A673 (cell line): ENCODE data around the gene DDR1. TPM values are rescaled to one million over a fixed set of nuclear protein-coding genes. Genes with fewer than 3 reads are reported as not detected.
"Not testable (repeated sequence)": the region's sequence is repeated elsewhere in the genome, so short reads cannot be mapped to it uniquely, and the experiment has no call there.

Source experiments
- BruUV-seq: library from RNA; stranded (reverse); fragments of 400-500 nt; replicated peaks from 2 replicates; lab custom pipeline; 2021; lab: Mats Ljungman, UMichigan
- CTCF ChIA-PET: fragments of 300-600 bp; sonication (Branson Sonifier 250); formaldehyde crosslinking; loops from one replicate; lab custom pipeline; 2022; ENCODE audit warnings: antibody characterized with exemption; lab: Charles Lee
- POLR2A ChIA-PET: fragments of 300-600 bp; sonication (Branson Sonifier 250); formaldehyde crosslinking; loops from one replicate; lab custom pipeline; 2022; ENCODE audit warnings: antibody characterized with exemption; ENCODE audit not compliant: low non-redundant PET; lab: Charles Lee
- DNase-seq: peaks from one replicate; pipeline ENCODE4 v3.0.0-alpha.2; 2015; ENCODE audit warnings: low spot score
- H3K27ac ChIP-seq: fragments of 200-600 bp; sonication (generic); 2 replicates; pipeline ENCODE4 v1.5.1; 2016; ENCODE audit warnings: mixed run types, low read depth, mild to moderate bottlenecking, mixed read lengths, antibody characterized with exemption, low read length; ENCODE audit not compliant: poor library complexity, severe bottlenecking
- H3K27me3 ChIP-seq: fragments of 200-600 bp; sonication (generic); replicated peaks from 2 replicates; pipeline ENCODE4 v1.6.1; 2017; ENCODE audit warnings: mixed run types, low read depth, mild to moderate bottlenecking, mixed read lengths, antibody characterized with exemption, low read length; ENCODE audit not compliant: insufficient read depth, poor library complexity
- H3K36me3 ChIP-seq: fragments of 200-600 bp; sonication (generic); 2 replicates; pipeline ENCODE4 v1.6.1; 2016; ENCODE audit warnings: mixed run types, mild to moderate bottlenecking, mixed read lengths, antibody characterized with exemption, low read length; ENCODE audit not compliant: insufficient read depth, poor library complexity, severe bottlenecking
- H3K4me1 ChIP-seq: fragments of 200-600 bp; sonication (generic); 2 replicates; pipeline ENCODE4 v1.6.1; 2017; ENCODE audit warnings: mixed run types, mild to moderate bottlenecking, mixed read lengths, antibody characterized with exemption, low read length; ENCODE audit not compliant: insufficient read depth, poor library complexity, severe bottlenecking
- H3K4me3 ChIP-seq: fragments of 200-600 bp; sonication (generic); 2 replicates; pipeline ENCODE4 v1.5.1; 2016; ENCODE audit warnings: low read depth, mixed run types, mild to moderate bottlenecking, mixed read lengths, low read length; ENCODE audit not compliant: poor library complexity, severe bottlenecking
- H3K9me3 ChIP-seq: fragments of 200-600 bp; sonication (generic); 2 replicates; pipeline ENCODE4 v1.6.1; 2016; ENCODE audit warnings: mixed run types, low read depth, mild to moderate bottlenecking, mixed read lengths, antibody characterized with exemption, low read length; ENCODE audit not compliant: poor library complexity, severe bottlenecking
- EZH2 ChIP-seq: fragments of 200-600 bp; sonication (generic); IDR thresholded peaks from 2 replicates; pipeline ENCODE4 v1.6.1; 2017; ENCODE audit warnings: borderline replicate concordance, low read depth, mild to moderate bottlenecking, mixed read lengths, antibody characterized with exemption, low read length; ENCODE audit not compliant: poor library complexity, severe bottlenecking
- intact Hi-C: fragments of 100-400 bp; cut with micrococcal nuclease; formaldehyde crosslinking; loops from one replicate; pipeline ENCODE4 v1.10.0; 2022; ENCODE audit not compliant: unreplicated experiment
- total RNA-seq: library from RNA; stranded (reverse); gene quantifications from 2 replicates; pipeline ENCODE4 v1.2.3, GENCODE V29; 2021
- TF ChIP-seq, protein P1 (sequence below): fragments of 300-800, 200-600 bp; sonication (generic); conservative IDR thresholded peaks from 2 replicates; pipeline ENCODE4 v1.5.1; 2017; ENCODE audit warnings: low read depth, mild to moderate bottlenecking, antibody characterized with exemption, low read length, moderate library complexity, mixed read lengths

DDR1 gene
- total RNA-seq, 1 experiment from 2014 or later, result 57.9 TPM

DNA sequence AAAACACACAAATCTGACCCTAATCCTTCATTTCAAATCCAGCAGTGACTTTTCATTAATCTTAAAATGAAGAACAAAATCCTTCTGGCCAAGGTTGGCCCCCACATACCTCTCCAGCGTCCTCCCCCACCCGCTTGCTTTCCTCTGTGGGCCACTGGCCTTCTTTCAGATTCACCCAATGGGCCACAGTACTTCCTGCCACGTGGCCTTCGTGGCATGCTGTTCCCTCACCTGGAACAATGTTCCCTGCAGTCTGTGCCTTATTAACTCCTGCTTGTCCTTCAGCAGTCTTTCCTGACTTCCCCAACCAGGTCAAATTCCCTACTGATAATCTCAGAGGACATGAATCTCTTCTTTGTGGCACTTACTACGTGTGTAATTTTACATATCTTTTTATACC lies 18.4 kb downstream of the DDR1 start:
- Histone ChIP-seq H3K27me3 (no peaks in the 10 kb centered on the region), H3K9me3 (no peaks in the 10 kb centered on the region), H3K4me3 (no peak overlapping the region), H3K36me3 (peaks cover 14% of the 10 kb centered on the region), H3K27ac (no peak overlapping the region), H3K4me1 (peaks cover 8% of the 10 kb centered on the region)
- DNase-seq, result no peak
- no peak for TF ChIP-seq EZH2
- intact Hi-C loops, result no loop called here
- BruUV-seq, result no TSS peak
- POLR2A ChIA-PET, result no interaction called here
- CTCF ChIA-PET, result no interaction called here

DNA sequence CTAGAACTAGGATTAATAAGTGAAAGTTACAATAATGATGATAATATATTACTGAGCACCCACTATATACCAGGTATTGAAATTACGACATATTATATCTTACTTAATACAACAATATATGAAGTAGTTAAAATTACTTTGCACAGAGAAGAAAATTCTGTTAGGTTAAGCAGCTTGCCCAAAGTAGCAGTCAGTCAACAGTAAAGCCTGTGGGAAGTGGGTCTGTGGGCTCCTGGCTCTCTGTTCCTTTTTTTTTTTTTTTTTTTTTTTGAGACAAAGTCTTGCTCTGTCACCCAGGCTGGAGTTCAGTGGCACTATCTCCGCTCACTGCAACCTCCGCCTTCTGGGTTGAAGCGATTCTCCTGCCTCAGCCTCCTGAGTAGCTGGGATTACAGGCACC lies 18.9 kb downstream of the DDR1 start:
- no TSS peak for BruUV-seq
- Histone ChIP-seq H3K4me3 (no peak overlapping the region), H3K9me3 (no peaks in the 10 kb centered on the region), H3K27ac (no peak overlapping the region), H3K4me1 (peaks cover 8% of the 10 kb centered on the region), H3K27me3 (no peaks in the 10 kb centered on the region), H3K36me3 (peaks cover 9% of the 10 kb centered on the region)
- no peak for DNase-seq
- intact Hi-C loops, result no loop called here
- TF ChIP-seq EZH2, result no peak
- ChIA-PET POLR2A (no interaction called here), CTCF (no interaction called here)

DNA sequence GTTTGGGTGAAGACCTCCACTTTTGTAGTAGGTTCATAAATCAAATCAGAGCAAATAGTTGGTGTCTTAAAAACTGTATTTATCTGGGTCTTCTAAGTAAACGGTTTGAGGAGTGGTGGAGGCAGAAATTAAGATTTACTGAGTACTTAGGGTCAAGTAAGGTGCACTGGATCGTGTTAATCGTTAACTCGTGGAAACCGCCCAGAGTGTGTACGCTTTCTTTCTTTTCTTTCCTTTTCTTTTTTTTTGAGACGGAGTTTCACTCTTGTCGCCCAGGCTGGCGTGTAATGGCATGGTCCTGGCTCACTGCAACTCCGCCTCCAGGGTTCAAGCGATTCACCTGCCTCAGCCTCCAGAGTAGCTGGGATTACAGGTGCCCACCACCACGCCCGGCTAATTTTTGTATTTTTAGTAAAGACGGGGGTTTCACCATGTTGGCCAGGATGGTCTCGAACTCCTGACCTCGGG lies 23.0 kb downstream of the DDR1 start:
- CTCF ChIA-PET, result interaction anchor here (1.0 kb wide), 1 partner anchor 362 kb away, joined by 5 read pairs; no protein-coding TSS in a partner anchor
- H3K9me3 ChIP-seq, intact Hi-C loops, BruUV-seq, POLR2A ChIA-PET, H3K4me1 ChIP-seq, H3K27ac ChIP-seq, DNase-seq, H3K27me3 ChIP-seq: not testable (repeated sequence)
- Histone ChIP-seq H3K36me3 (peaks cover 19% of the 10 kb centered on the region), H3K4me3 (peak overlapping the region; percentile 95)

DNA sequence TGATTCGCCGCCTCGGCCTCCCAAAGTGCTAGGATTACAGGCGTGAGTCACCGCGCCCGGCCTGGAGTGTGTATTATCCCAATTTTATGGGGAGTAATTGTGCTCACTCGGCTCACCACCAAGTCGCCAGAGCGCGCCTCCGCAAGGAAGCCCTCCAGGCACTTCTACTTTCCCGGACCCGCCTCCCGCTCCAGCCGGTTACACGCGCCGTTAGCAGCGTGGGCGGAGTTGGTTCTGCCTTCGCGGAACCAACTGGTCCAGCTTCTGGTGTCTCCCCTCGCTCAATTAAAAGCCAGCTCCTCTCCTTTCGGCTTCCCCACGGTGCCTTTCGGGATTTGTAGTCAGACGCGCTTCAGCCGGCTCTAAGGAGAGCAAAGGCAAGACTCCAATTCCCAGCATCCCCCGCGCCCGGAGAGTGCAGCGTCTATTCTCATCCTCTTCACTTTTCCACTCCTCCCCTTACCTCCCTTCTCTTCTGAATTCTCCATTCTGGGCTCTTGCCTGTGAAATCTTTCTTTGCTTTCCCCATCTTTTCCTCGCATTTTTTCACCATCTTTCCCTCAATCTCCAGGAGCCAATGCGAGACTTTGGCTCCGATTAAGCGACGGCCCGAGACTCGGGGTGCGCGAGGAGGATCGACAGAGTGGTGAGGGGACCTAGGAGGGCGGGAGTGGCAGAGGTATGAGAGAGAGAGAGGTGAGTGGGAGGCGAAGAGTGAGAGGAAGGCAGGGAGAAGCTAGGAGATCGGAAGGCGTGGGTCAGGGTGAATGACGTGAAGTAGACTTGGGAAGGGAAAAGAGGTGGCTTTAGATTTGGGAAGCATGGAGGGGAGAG lies 23.7 kb downstream of the DDR1 start, which contains the start of gene GTF2H4:
Gene GTF2H4, plus strand, starts transcription at position 450 of the 834 bp plus-strand sequence.
- TF ChIP-seq, protein P1, sequence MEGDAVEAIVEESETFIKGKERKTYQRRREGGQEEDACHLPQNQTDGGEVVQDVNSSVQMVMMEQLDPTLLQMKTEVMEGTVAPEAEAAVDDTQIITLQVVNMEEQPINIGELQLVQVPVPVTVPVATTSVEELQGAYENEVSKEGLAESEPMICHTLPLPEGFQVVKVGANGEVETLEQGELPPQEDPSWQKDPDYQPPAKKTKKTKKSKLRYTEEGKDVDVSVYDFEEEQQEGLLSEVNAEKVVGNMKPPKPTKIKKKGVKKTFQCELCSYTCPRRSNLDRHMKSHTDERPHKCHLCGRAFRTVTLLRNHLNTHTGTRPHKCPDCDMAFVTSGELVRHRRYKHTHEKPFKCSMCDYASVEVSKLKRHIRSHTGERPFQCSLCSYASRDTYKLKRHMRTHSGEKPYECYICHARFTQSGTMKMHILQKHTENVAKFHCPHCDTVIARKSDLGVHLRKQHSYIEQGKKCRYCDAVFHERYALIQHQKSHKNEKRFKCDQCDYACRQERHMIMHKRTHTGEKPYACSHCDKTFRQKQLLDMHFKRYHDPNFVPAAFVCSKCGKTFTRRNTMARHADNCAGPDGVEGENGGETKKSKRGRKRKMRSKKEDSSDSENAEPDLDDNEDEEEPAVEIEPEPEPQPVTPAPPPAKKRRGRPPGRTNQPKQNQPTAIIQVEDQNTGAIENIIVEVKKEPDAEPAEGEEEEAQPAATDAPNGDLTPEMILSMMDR, result no peak
- TF ChIP-seq EZH2, result no peak
- ChIA-PET POLR2A (no interaction called here), CTCF (no interaction called here)
- H3K9me3 ChIP-seq, result no peaks in the 10 kb centered on the region
- intact Hi-C loops, result no loop called here
- no TSS peak for BruUV-seq
- no peaks in the 10 kb centered on the region for H3K27me3 ChIP-seq
- peak within 1 kb of the TSS; percentile 95 for H3K4me3 ChIP-seq
- H3K4me1 ChIP-seq, result peaks cover 8% of the 10 kb centered on the region
- peak within 1 kb of the TSS; percentile 64 for H3K27ac ChIP-seq
- H3K36me3 ChIP-seq, result peaks cover 19% of the 10 kb centered on the region
- DNase-seq, result peak; percentile 100
